ENCODE measurements around the gene TRERF1. TPM values are rescaled to one million over a fixed set of nuclear protein-coding genes. Genes with fewer than 3 reads are reported as not detected.

TRERF1 gene
- polyA plus RNA-seq, 1 of the 3 experiments (the other 2 are of a cell fraction): 3.6 TPM

GRCh38 chr6:42315991-42316970, 135.4 kb downstream of the TRERF1 start (continued):
- TF ChIP-seq ZBTB33 (IDR thresholded peaks at IDR 0.05; ENCODE audit: borderline replicate concordance, low read depth) (peak; percentile 64; the same call in 1 of the 2 replicates), TEAD4 (IDR thresholded peaks at IDR 0.05; ENCODE audit: borderline replicate concordance, insufficient read depth) (peak; percentile 94), RFX5 (IDR thresholded peaks at IDR 0.05; ENCODE audit: low read length) (no peak), YY1 (IDR thresholded peaks at IDR 0.05; ENCODE audit: low read depth) (0 out of 2 replicates have a peak, but pooled peaks have one; percentile 43), ELF1 (IDR thresholded peaks at IDR 0.05) (no peak), CHD2 (IDR thresholded peaks at IDR 0.05; ENCODE audit: low read length, partially characterized antibody) (no peak), GATA2 (CRISPR knock-in tag; IDR thresholded peaks at IDR 0.05) (no peak)

GRCh38 chr6:42315259-42315990, 136.3 kb downstream of the TRERF1 start:
- H2AFZ ChIP-seq (ENCODE audit: low read depth): no peak overlapping the region
- H3K4me3 ChIP-seq (ENCODE audit: low read depth in 2 of 2, low read length in 1 of 2): no peak overlapping the region
- peaks cover 14% of the 10 kb centered on the region for H3F3A ChIP-seq (replicated peaks; ENCODE audit: insufficient read depth)
- peak overlapping the region; percentile 18 to 97; a peak in 3 of 4 replicates for H3K27ac ChIP-seq (ENCODE audit: low read depth in 2 of 2, low read length in 1 of 2)
- H3K9me3 ChIP-seq: no peaks in the 10 kb centered on the region
- no peaks in the 10 kb centered on the region for H3K27me3 ChIP-seq (ENCODE audit: insufficient read depth)
- H4K20me1 ChIP-seq (ENCODE audit: insufficient read depth): no peaks in the 10 kb centered on the region
- H3K79me2 ChIP-seq (ENCODE audit: insufficient read depth): peaks cover 6% of the 10 kb centered on the region
- peaks cover 0 to 26% of the 10 kb centered on the region in 2 experiments; a peak in 3 of 4 replicates for H3K4me1 ChIP-seq (ENCODE audit: control insufficient read depth in 1 of 2, insufficient read depth in 2 of 2, low read depth in 1 of 2, low read length in 1 of 2)
- peak overlapping the region; percentile 65 for H3K4me2 ChIP-seq
- ChIA-PET CTCF (interaction anchor here (1.0 to 4.4 kb wide), 2 partner anchors 101 to 232 kb away, joined by 3 to 21 read pairs; no protein-coding TSS in a partner anchor), POLR2A (no interaction called here)
- H3K9me2 ChIP-seq: no peaks in the 10 kb centered on the region
- no peak overlapping the region for H3K9ac ChIP-seq
- H3K36me3 ChIP-seq (replicated peaks in 1 of 2; ENCODE audit: control insufficient read depth in 1 of 2, insufficient read depth in 2 of 2, low read length in 1 of 2): peaks cover 0 to 6% of the 10 kb centered on the region in 2 experiments
- WGBS (ENCODE audit: low lambda C conversion rate): 83% methylated on average over 8 of the region's 10 CpGs
- DNase-seq: no peak
- no peak for TF ChIP-seq REST (IDR thresholded peaks at IDR 0.05; ENCODE audit: low read depth, low read length)
- TF ChIP-seq PBX3 (IDR thresholded peaks at IDR 0.05): no peak
- TF ChIP-seq JUND (IDR thresholded peaks at IDR 0.05): no peak
- no peak for TF ChIP-seq SIN3A (IDR thresholded peaks at IDR 0.05; ENCODE audit: borderline replicate concordance, low read depth, low read length)
- no peak for TF ChIP-seq USF2 (IDR thresholded peaks at IDR 0.05; ENCODE audit: borderline replicate concordance, low read depth, low read length)
- TF ChIP-seq MAX (IDR thresholded peaks at IDR 0.05; ENCODE audit: low read depth): no peak
- TF ChIP-seq TEAD4 (IDR thresholded peaks at IDR 0.05; ENCODE audit: borderline replicate concordance, insufficient read depth): no peak
- TF ChIP-seq GABPA (IDR thresholded peaks at IDR 0.05; ENCODE audit: low read depth): no peak
- TF ChIP-seq USF1 (IDR thresholded peaks at IDR 0.05; ENCODE audit: borderline replicate concordance, low read depth): no peak
- no peak for TF ChIP-seq FOXM1 (IDR thresholded peaks at IDR 0.05; ENCODE audit: low read depth)
- TF ChIP-seq NFIC (IDR thresholded peaks at IDR 0.05; ENCODE audit: borderline replicate concordance): no peak

Data from SK-N-SH (cell line).